GM12878 (cell line): ENCODE results near the gene ATP6V0D1. TPM values are rescaled to one million over a fixed set of nuclear protein-coding genes. Genes with fewer than 3 reads are reported as not detected.
A peak's percentile ranks its signal among the peaks of the same experiment; 100 is the strongest.

ENCODE experiments used
- ASH2L ChIP-seq: fragments of 300-600, 200-600 bp; sonication (generic); IDR thresholded peaks from 2 replicates; pipeline ENCODE4 v1.6.1; 2017; ENCODE audit warnings: low read depth, mild to moderate bottlenecking, borderline replicate concordance
- CBFB ChIP-seq: IDR thresholded peaks from 2 replicates; pipeline ENCODE4 v1.6.1; 2016; ENCODE audit warnings: antibody characterized with exemption, low read depth
- CHD2 ChIP-seq: IDR thresholded peaks from 2 replicates; pipeline ENCODE4 v1.6.1; 2011; ENCODE audit warnings: low read depth, low read length, improper control_type of control experiment, borderline replicate concordance
- DPF2 ChIP-seq: fragments of 450-650 bp; IDR thresholded peaks from 2 replicates; pipeline ENCODE4 v1.6.1; 2017; ENCODE audit warnings: mild to moderate bottlenecking
- EED ChIP-seq: sonication (generic); IDR thresholded peaks from 2 replicates; pipeline ENCODE4 v1.6.1; 2016; ENCODE audit warnings: antibody characterized with exemption, low read depth
- FOS ChIP-seq: IDR thresholded peaks from 3 replicates; pipeline ENCODE4 v1.6.1; 2011; ENCODE audit warnings: borderline replicate concordance; ENCODE audit not compliant: insufficient read length; ENCODE audit errors: extremely low read depth
- HDAC2 ChIP-seq: fragments of 200-600 bp; sonication (generic); IDR thresholded peaks from 2 replicates; pipeline ENCODE4 v1.6.1; 2017
- HDGF ChIP-seq: fragments of 450-650 bp; IDR thresholded peaks from 2 replicates; pipeline ENCODE4 v1.6.1; 2016; ENCODE audit warnings: antibody characterized with exemption
- IKZF1 ChIP-seq: fragments of 450-650 bp; conservative IDR thresholded peaks from 2 replicates; pipeline ENCODE4 v1.6.1; 2017; ENCODE audit warnings: antibody characterized with exemption, mild to moderate bottlenecking
- IRF4 ChIP-seq: IDR thresholded peaks from 2 replicates; pipeline ENCODE4 v1.6.1; 2011; ENCODE audit warnings: low read depth, low read length
- MEF2A ChIP-seq: IDR thresholded peaks from 2 replicates; pipeline ENCODE4 v1.6.1; 2011; ENCODE audit warnings: low read depth, mild to moderate bottlenecking, low read length, moderate library complexity; ENCODE audit not compliant: insufficient read depth
- MTA2 ChIP-seq: fragments of 450-650 bp; IDR thresholded peaks from 2 replicates; pipeline ENCODE4 v1.6.1; 2016; ENCODE audit warnings: low read depth, mild to moderate bottlenecking, moderate library complexity
- NBN ChIP-seq: fragments of 450-650 bp; IDR thresholded peaks from 2 replicates; pipeline ENCODE4 v1.6.1; 2016
- PAX5 ChIP-seq: IDR thresholded peaks from 2 replicates; pipeline ENCODE4 v1.6.1; 2011; ENCODE audit warnings: low read depth, low read length, borderline replicate concordance
- POU2F2 ChIP-seq: IDR thresholded peaks from 3 replicates; pipeline ENCODE4 v1.6.1; 2011; ENCODE audit warnings: low read depth, mild to moderate bottlenecking, low read length, borderline replicate concordance
- RFX5 ChIP-seq: IDR thresholded peaks from 2 replicates; pipeline ENCODE4 v1.6.1; 2011; ENCODE audit warnings: low read depth, low read length, improper control_type of control experiment
- SPI1 ChIP-seq: IDR thresholded peaks from 2 replicates; pipeline ENCODE4 v1.6.1; 2011; ENCODE audit warnings: low read depth, mild to moderate bottlenecking, low read length, moderate library complexity, borderline replicate concordance; ENCODE audit not compliant: insufficient read depth
- STAT3 ChIP-seq: IDR thresholded peaks from 2 replicates; pipeline ENCODE4 v1.6.1; 2011; ENCODE audit warnings: low read depth, low read length, improper control_type of control experiment
- SUZ12 ChIP-seq: fragments of 200-600 bp; sonication (generic); IDR thresholded peaks from one replicate; pipeline ENCODE4 v1.6.1; 2018; ENCODE audit warnings: antibody characterized with exemption, mild to moderate bottlenecking; ENCODE audit not compliant: unreplicated experiment
- polyA plus RNA-seq, 11 experiments: library from polyadenylated mRNA; depleted of rRNA in 4 of 11; unstranded in 6 of 11; stranded (reverse) in 5 of 11; fragments of >200 nt; fragmentation: Nextera tagmentation in 4 of 11; fragmentation: Illumina TruSeq in 1 of 11; extraction: Ambion mirVana in 4 of 11; extraction: Trizol in 1 of 11; gene quantifications; 1 replicate in 1 of 11; 2 replicates in 10 of 11; pipeline versions ENCODE4 v1.2.1 to v1.2.3, GENCODE V29; 2011 to 2016; ENCODE audit warnings: inconsistent platforms in 2 of 11, missing spikeins in 2 of 11, low read depth in 1 of 11
- total RNA-seq, 4 experiments: library from RNA; depleted of rRNA in 3 of 4; stranded (reverse); fragments of >200 nt in 3 of 4; fragmentation: Illumina TruSeq in 1 of 4; extraction: Trizol in 1 of 4; gene quantifications; 2 replicates each; pipeline versions ENCODE4 v1.2.1 to v1.2.3, GENCODE V29; 2013 to 2021
- TF ChIP-seq, protein P1 (sequence below): fragments of 450-650 bp; IDR thresholded peaks from 2 replicates; pipeline ENCODE4 v1.6.1; 2017; ENCODE audit warnings: low read depth, mild to moderate bottlenecking, moderate library complexity
- TF ChIP-seq, protein P2 (sequence below): fragments of 450-650 bp; IDR thresholded peaks from 2 replicates; pipeline ENCODE4 v1.6.1; 2017; ENCODE audit warnings: antibody characterized with exemption, mild to moderate bottlenecking, moderate library complexity
- TF ChIP-seq, protein P3 (sequence below): fragments of 450-650 bp; formaldehyde crosslinking; IDR thresholded peaks from 2 replicates; pipeline ENCODE4 v1.4.0; 2020; ENCODE audit warnings: mild to moderate bottlenecking, moderate library complexity

The ATP6V0D1 gene
- total and polyA plus RNA-seq, 10 of the 15 experiments (the other 5 are each of a cell fraction or from before 2014, with no cell fraction given), result 28.1 to 141 (median 70.3) TPM

DNA sequence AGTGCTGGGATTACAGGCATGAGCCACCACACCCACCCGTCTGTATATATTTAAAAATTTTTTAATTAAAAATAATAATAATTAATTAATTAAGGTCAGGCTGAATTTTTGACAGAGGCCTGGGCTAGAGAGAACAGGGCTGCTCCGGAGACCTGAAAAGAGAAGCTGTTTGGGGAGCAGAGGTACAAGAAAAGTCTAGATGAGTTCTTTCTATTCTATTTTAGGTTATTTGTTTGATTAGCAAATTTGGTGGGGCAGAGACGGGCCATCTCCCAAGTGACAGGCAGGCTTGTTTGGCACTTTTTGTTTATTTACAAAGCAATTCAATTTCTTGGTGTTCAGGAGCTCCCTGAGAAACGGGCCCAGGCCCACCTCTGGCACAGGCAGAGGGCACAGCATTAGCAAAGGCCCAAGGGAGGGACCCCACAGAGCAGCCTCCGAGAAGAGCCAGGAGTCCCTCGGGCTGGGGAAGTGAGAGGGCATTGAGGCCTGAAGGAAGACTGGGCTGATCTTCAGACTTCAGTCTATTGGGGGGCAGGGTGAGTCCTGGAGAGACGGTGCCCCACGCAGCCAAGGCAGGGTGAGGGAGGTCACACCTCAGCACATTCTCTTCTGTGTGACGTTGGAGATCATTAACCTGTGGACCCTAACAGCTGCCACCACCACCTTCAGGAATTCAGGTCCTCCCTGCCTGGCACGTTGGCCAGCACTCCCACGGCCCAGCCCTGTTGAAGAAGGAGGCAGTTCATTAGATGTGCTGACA is 36.9 kb upstream of the ATP6V0D1 start (continued):
- TF ChIP-seq IKZF1 (peak; percentile 83), NBN (0 out of 2 replicates have a peak, but pooled peaks have one; percentile 24), STAT3 (no peak), CBFB (no peak), HDGF (peak; percentile 82; the same call in 1 of the 2 replicates), FOS (no peak), POU2F2 (no peak), IRF4 (0 out of 2 replicates have a peak, but pooled peaks have one; percentile 35), PAX5 (peak; percentile 75; the same call in 1 of the 2 replicates), HDAC2 (no peak), SUZ12 (no peak), SPI1 (peak; percentile 95), MEF2A (0 out of 2 replicates have a peak, but pooled peaks have one; percentile 27), ASH2L (peak; percentile 85; the same call in 1 of the 2 replicates), DPF2 (peak; percentile 81), EED (peak; percentile 71; the same call in 1 of the 2 replicates), RFX5 (no peak), MTA2 (peak; percentile 51; the same call in 1 of the 2 replicates), CHD2 (peak; percentile 43; the same call in 1 of the 2 replicates)
- TF ChIP-seq, protein P1, sequence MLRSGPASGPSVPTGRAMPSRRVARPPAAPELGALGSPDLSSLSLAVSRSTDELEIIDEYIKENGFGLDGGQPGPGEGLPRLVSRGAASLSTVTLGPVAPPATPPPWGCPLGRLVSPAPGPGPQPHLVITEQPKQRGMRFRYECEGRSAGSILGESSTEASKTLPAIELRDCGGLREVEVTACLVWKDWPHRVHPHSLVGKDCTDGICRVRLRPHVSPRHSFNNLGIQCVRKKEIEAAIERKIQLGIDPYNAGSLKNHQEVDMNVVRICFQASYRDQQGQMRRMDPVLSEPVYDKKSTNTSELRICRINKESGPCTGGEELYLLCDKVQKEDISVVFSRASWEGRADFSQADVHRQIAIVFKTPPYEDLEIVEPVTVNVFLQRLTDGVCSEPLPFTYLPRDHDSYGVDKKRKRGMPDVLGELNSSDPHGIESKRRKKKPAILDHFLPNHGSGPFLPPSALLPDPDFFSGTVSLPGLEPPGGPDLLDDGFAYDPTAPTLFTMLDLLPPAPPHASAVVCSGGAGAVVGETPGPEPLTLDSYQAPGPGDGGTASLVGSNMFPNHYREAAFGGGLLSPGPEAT, result peak; percentile 31; the same call in 1 of the 2 replicates
- TF ChIP-seq, protein P2, sequence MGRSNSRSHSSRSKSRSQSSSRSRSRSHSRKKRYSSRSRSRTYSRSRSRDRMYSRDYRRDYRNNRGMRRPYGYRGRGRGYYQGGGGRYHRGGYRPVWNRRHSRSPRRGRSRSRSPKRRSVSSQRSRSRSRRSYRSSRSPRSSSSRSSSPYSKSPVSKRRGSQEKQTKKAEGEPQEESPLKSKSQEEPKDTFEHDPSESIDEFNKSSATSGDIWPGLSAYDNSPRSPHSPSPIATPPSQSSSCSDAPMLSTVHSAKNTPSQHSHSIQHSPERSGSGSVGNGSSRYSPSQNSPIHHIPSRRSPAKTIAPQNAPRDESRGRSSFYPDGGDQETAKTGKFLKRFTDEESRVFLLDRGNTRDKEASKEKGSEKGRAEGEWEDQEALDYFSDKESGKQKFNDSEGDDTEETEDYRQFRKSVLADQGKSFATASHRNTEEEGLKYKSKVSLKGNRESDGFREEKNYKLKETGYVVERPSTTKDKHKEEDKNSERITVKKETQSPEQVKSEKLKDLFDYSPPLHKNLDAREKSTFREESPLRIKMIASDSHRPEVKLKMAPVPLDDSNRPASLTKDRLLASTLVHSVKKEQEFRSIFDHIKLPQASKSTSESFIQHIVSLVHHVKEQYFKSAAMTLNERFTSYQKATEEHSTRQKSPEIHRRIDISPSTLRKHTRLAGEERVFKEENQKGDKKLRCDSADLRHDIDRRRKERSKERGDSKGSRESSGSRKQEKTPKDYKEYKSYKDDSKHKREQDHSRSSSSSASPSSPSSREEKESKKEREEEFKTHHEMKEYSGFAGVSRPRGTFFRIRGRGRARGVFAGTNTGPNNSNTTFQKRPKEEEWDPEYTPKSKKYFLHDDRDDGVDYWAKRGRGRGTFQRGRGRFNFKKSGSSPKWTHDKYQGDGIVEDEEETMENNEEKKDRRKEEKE, result no peak
- TF ChIP-seq, protein P3, sequence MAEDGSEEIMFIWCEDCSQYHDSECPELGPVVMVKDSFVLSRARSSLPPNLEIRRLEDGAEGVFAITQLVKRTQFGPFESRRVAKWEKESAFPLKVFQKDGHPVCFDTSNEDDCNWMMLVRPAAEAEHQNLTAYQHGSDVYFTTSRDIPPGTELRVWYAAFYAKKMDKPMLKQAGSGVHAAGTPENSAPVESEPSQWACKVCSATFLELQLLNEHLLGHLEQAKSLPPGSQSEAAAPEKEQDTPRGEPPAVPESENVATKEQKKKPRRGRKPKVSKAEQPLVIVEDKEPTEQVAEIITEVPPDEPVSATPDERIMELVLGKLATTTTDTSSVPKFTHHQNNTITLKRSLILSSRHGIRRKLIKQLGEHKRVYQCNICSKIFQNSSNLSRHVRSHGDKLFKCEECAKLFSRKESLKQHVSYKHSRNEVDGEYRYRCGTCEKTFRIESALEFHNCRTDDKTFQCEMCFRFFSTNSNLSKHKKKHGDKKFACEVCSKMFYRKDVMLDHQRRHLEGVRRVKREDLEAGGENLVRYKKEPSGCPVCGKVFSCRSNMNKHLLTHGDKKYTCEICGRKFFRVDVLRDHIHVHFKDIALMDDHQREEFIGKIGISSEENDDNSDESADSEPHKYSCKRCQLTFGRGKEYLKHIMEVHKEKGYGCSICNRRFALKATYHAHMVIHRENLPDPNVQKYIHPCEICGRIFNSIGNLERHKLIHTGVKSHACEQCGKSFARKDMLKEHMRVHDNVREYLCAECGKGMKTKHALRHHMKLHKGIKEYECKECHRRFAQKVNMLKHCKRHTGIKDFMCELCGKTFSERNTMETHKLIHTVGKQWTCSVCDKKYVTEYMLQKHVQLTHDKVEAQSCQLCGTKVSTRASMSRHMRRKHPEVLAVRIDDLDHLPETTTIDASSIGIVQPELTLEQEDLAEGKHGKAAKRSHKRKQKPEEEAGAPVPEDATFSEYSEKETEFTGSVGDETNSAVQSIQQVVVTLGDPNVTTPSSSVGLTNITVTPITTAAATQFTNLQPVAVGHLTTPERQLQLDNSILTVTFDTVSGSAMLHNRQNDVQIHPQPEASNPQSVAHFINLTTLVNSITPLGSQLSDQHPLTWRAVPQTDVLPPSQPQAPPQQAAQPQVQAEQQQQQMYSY (CRISPR knock-in tag), result no peak
